HuH-7 (cell line): ENCODE results near the gene PCNP.
"Not testable (repeated sequence)": the region's sequence is repeated elsewhere in the genome, so short reads cannot be mapped to it uniquely, and the experiment has no call there.

Experiments used
- DNase-seq: peaks from one replicate; pipeline ENCODE4 v3.0.0; 2011; ENCODE audit warnings: low spot score

PCNP gene

GRCh38 chr3:101573449-101574387, at the start of gene PCNP:
Gene PCNP, plus strand, starts transcription at chr3:101574180. Its CDS starts 36 bp downstream, at chr3:101574216.
- DNase-seq: peak; percentile 90

GRCh38 chr3:101527441-101527840, 46.5 kb upstream of the PCNP start:
- DNase-seq: no peak

- DNase-seq: no peak
These were observed 46.1 kb upstream of the PCNP start for GRCh38 chr3:101527906-101528305.

- no peak for DNase-seq
These were observed 43.9 kb upstream of the PCNP start for GRCh38 chr3:101529816-101530685.

- no peak for DNase-seq
These were observed 43.3 kb upstream of the PCNP start for GRCh38 chr3:101530686-101531047.

GRCh38 chr3:101531473-101532086, 42.4 kb upstream of the PCNP start:
- no peak for DNase-seq

GRCh38 chr3:101532783-101533602, 41.0 kb upstream of the PCNP start:
- DNase-seq: no peak

- no peak for DNase-seq
These were observed 40.4 kb upstream of the PCNP start for GRCh38 chr3:101533603-101533968.

- no peak for DNase-seq
These were observed 38.8 kb upstream of the PCNP start for GRCh38 chr3:101535221-101535620.

- no peak for DNase-seq
These were observed 37.7 kb upstream of the PCNP start for GRCh38 chr3:101536266-101536665.

- not testable (repeated sequence) for DNase-seq
These were observed 37.0 kb upstream of the PCNP start for GRCh38 chr3:101536955-101537354.

GRCh38 chr3:101542957-101543356, 31.0 kb upstream of the PCNP start:
- DNase-seq: no peak

- DNase-seq: no peak
These were observed 29.7 kb upstream of the PCNP start for GRCh38 chr3:101544161-101544850.

GRCh38 chr3:101548527-101549105, 25.4 kb upstream of the PCNP start:
- DNase-seq: peak; percentile 77

- no peak for DNase-seq
These were observed 24.5 kb upstream of the PCNP start for GRCh38 chr3:101549473-101549872.

GRCh38 chr3:101551359-101552081, 22.5 kb upstream of the PCNP start:
- not testable (repeated sequence) for DNase-seq

- DNase-seq: not testable (repeated sequence)
These were observed 20.6 kb upstream of the PCNP start for GRCh38 chr3:101553381-101553780.

- DNase-seq: no peak
These were observed 17.9 kb upstream of the PCNP start for GRCh38 chr3:101556064-101556463.

- DNase-seq: peak; percentile 94
These were observed 12.2 kb upstream of the PCNP start, which contains the start of gene TRMT10C for GRCh38 chr3:101561630-101562328. Gene TRMT10C, plus strand, starts transcription at chr3:101561868. Its CDS starts 2,914 bp downstream, at chr3:101564782.
